ENCODE results near the gene RAB31.

RAB31 gene

GRCh38 chr18:9824952-9825371 is 116.9 kb downstream of the RAB31 start:
- DNase-seq, result no peak

GRCh38 chr18:9825571-9826073 is 117.5 kb downstream of the RAB31 start:
- DNase-seq, result no peak

- DNase-seq, result no peak
These were observed 118.6 kb downstream of the RAB31 start for GRCh38 chr18:9826685-9827084.

- DNase-seq, result no peak
These were observed 119.2 kb downstream of the RAB31 start for GRCh38 chr18:9827211-9827792.

- DNase-seq, result no peak
These were observed 119.8 kb downstream of the RAB31 start for GRCh38 chr18:9827793-9828505.

GRCh38 chr18:9828506-9829396 is 120.7 kb downstream of the RAB31 start:
- DNase-seq, result no peak

GRCh38 chr18:9829397-9829712 is 121.3 kb downstream of the RAB31 start:
- no peak for DNase-seq

GRCh38 chr18:9831036-9831722 is 123.1 kb downstream of the RAB31 start:
- DNase-seq, result no peak

- DNase-seq, result no peak
These were observed 123.7 kb downstream of the RAB31 start for GRCh38 chr18:9831723-9832199.

GRCh38 chr18:9832871-9833270 is 124.8 kb downstream of the RAB31 start:
- DNase-seq, result no peak

GRCh38 chr18:9834551-9834950 is 126.5 kb downstream of the RAB31 start:
- DNase-seq, result no peak

- no peak for DNase-seq
These were observed 127.1 kb downstream of the RAB31 start for GRCh38 chr18:9835113-9835755.

GRCh38 chr18:9835825-9836224 is 127.7 kb downstream of the RAB31 start:
- DNase-seq, result no peak

GRCh38 chr18:9838144-9838877 is 130.2 kb downstream of the RAB31 start:
- DNase-seq, result peak; percentile 54

GRCh38 chr18:9839211-9839610 is 131.1 kb downstream of the RAB31 start:
- no peak for DNase-seq

- DNase-seq, result no peak
These were observed 131.8 kb downstream of the RAB31 start for GRCh38 chr18:9839853-9840252.

- no peak for DNase-seq
These were observed 133.7 kb downstream of the RAB31 start for GRCh38 chr18:9841752-9842151.

GRCh38 chr18:9842448-9842847 is 134.3 kb downstream of the RAB31 start:
- no peak for DNase-seq

GRCh38 chr18:9845256-9845655 is 137.2 kb downstream of the RAB31 start:
- no peak for DNase-seq

- no peak for DNase-seq
These were observed 138.2 kb downstream of the RAB31 start for GRCh38 chr18:9846162-9846925.
